GM21737 (cell line): ENCODE data around the gene CBX8.

Experiments
- ATAC-seq: cut with Tn5 transposase; IDR thresholded peaks from one replicate; pipeline ENCODE4 v1.9.1; 2021; ENCODE audit warnings: mild to moderate bottlenecking, moderate library complexity; ENCODE audit not compliant: unreplicated experiment

Gene CBX8

GRCh38 chr17:79795795-79796443 is 958 bp downstream of the CBX8 start:
- no peak for ATAC-seq

- no peak for ATAC-seq
These were observed 2.0 kb downstream of the CBX8 start for GRCh38 chr17:79794659-79795511.

GRCh38 chr17:79793924-79794304 is 3.0 kb downstream of the CBX8 start:
- no peak for ATAC-seq

- ATAC-seq, result no peak
These were observed 3.6 kb downstream of the CBX8 start for GRCh38 chr17:79792984-79793923.

GRCh38 chr17:79792341-79792871 is 4.5 kb downstream of the CBX8 start:
- no peak for ATAC-seq

GRCh38 chr17:79791735-79792161 is 5.1 kb downstream of the CBX8 start:
- ATAC-seq, result no peak

- ATAC-seq, result no peak
These were observed 5.8 kb downstream of the CBX8 start for GRCh38 chr17:79790805-79791734.

GRCh38 chr17:79789943-79790804 is 6.7 kb downstream of the CBX8 start:
- no peak for ATAC-seq

- no peak for ATAC-seq
These were observed 7.6 kb downstream of the CBX8 start for GRCh38 chr17:79788989-79789942.

GRCh38 chr17:79788455-79788854 is 8.4 kb downstream of the CBX8 start:
- ATAC-seq, result no peak

- ATAC-seq, result no peak
These were observed 9.8 kb downstream of the CBX8 start for GRCh38 chr17:79786930-79787643.

GRCh38 chr17:79785900-79786810 is 10.7 kb downstream of the CBX8 start:
- no peak for ATAC-seq

GRCh38 chr17:79785017-79785899 is 11.6 kb downstream of the CBX8 start:
- ATAC-seq, result no peak

- ATAC-seq, result no peak
These were observed 12.4 kb downstream of the CBX8 start for GRCh38 chr17:79784353-79785016.

- no peak for ATAC-seq
These were observed 13.0 kb downstream of the CBX8 start for GRCh38 chr17:79783891-79784290.
